HEK293T (cell line): ENCODE results near the gene PPP2R5C.
"Not testable (repeated sequence)": the region's sequence is repeated elsewhere in the genome, so short reads cannot be mapped to it uniquely, and the experiment has no call there.

Source experiments
- CTCF ChIA-PET: fragments of 350-600 bp; formaldehyde crosslinking; extraction: SDS; loops from one replicate; lab custom pipeline; 2021; ENCODE audit warnings: antibody characterized with exemption, inconsistent platforms; lab: Yijun Ruan, JAX
- POLR2A ChIA-PET: fragments of 350-600 bp; formaldehyde crosslinking; extraction: SDS; loops from one replicate; lab custom pipeline; 2020; ENCODE audit warnings: antibody characterized with exemption, inconsistent platforms; lab: Yijun Ruan, JAX
- DNase-seq: peaks from one replicate; pipeline ENCODE4 v3.0.0; 2012; ENCODE audit warnings: mixed read lengths; ENCODE audit errors: extremely low spot score
- ARNT ChIP-seq: fragments of 450-650 bp; IDR thresholded peaks from 2 replicates; pipeline ENCODE4 v1.6.1; 2017; ENCODE audit warnings: mild to moderate bottlenecking
- BHLHE40 ChIP-seq: fragments of 450-650 bp; IDR thresholded peaks from 2 replicates; pipeline ENCODE4 v1.6.1; 2016; ENCODE audit warnings: mild to moderate bottlenecking, moderate library complexity, borderline replicate concordance
- CTBP1 ChIP-seq: fragments of 450-650 bp; IDR thresholded peaks from 2 replicates; pipeline ENCODE4 v1.6.1; 2016; ENCODE audit warnings: borderline replicate concordance
- ELF4 ChIP-seq: fragments of 450-650 bp; IDR thresholded peaks from 2 replicates; pipeline ENCODE4 v1.6.1; 2017; ENCODE audit warnings: antibody characterized with exemption
- FOXA1 ChIP-seq: fragments of 450-650 bp; IDR thresholded peaks from 2 replicates; pipeline ENCODE4 v1.6.1; 2016; ENCODE audit warnings: mild to moderate bottlenecking
- FOXK2 ChIP-seq: fragments of 450-650 bp; IDR thresholded peaks from 2 replicates; pipeline ENCODE4 v1.6.1; 2016; ENCODE audit warnings: mild to moderate bottlenecking
- FOXM1 ChIP-seq: fragments of 450-650 bp; IDR thresholded peaks from 2 replicates; pipeline ENCODE4 v1.6.1; 2017; ENCODE audit warnings: mild to moderate bottlenecking, borderline replicate concordance
- HDGF ChIP-seq: fragments of 450-650 bp; IDR thresholded peaks from 2 replicates; pipeline ENCODE4 v1.6.1; 2017; ENCODE audit warnings: antibody characterized with exemption, borderline replicate concordance
- L3MBTL2 ChIP-seq: fragments of 450-650 bp; conservative IDR thresholded peaks from 2 replicates; pipeline ENCODE4 v1.6.1; 2016; ENCODE audit warnings: mild to moderate bottlenecking
- LEF1 ChIP-seq: fragments of 450-650 bp; IDR thresholded peaks from 2 replicates; pipeline ENCODE4 v1.6.1; 2017; ENCODE audit warnings: mild to moderate bottlenecking, borderline replicate concordance
- NFRKB ChIP-seq: fragments of 450-650 bp; IDR thresholded peaks from 2 replicates; pipeline ENCODE4 v1.6.1; 2016; ENCODE audit warnings: mild to moderate bottlenecking, moderate library complexity
- SP1 ChIP-seq: fragments of 450-650 bp; IDR thresholded peaks from 2 replicates; pipeline ENCODE4 v1.6.1; 2017
- SUZ12 ChIP-seq: fragments of 450-650 bp; IDR thresholded peaks from 2 replicates; pipeline ENCODE4 v1.6.1; 2016; ENCODE audit warnings: mild to moderate bottlenecking
- TARDBP ChIP-seq: fragments of 450-650 bp; IDR thresholded peaks from 2 replicates; pipeline ENCODE4 v1.6.1; 2016
- ZNF384 ChIP-seq: fragments of 450-650 bp; IDR thresholded peaks from 2 replicates; pipeline ENCODE4 v1.6.1; 2016
- TF ChIP-seq, protein P1 (sequence below): fragments of 450-650 bp; IDR thresholded peaks from 2 replicates; pipeline ENCODE4 v1.6.1; 2016

PPP2R5C gene

DNA sequence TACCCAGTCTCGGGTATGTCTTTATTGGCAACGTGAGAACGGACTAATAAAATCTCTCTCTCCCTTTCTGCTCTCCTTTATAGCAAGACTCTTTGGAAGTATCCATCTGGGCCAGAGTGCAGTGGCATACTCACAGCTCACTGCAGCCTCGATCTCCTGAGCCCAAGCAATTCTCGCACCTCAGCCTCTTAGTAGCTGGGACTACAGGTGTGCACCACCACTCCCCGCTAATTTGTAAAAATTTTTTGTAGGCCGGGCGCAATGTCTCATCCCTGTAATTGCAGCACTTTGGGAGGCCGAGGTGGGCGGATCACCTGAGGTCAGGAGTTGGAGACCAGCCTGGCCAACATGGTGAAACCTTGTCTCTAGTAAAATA lies 33.2 kb upstream of the PPP2R5C start:
- CTCF ChIA-PET, result no interaction called here
- POLR2A ChIA-PET, result no interaction called here

DNA sequence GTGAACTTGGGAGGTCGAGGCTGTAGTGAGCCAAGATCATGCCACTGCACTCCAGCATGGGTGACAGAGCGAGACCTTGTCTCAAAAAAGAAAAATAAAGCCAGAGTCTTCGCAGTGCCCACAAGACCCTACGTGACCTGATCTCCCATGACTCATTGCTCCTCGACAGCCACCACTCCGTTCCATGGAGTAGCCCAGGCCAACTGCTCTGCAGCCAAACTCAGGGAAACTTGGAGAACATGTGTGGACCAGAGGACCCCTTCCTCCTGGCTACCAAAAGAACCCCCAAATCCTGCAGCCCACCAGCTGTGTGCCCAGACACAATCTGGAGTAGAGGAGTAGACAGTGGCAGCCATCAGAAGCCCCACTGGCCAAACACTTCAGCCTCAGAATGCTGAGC lies 32.1 kb upstream of the PPP2R5C start:
- TF ChIP-seq ZNF384 (no peak), FOXA1 (no peak), CTBP1 (no peak), HDGF (no peak), SUZ12 (no peak), SP1 (no peak), LEF1 (no peak), NFRKB (no peak), FOXK2 (no peak), L3MBTL2 (no peak), BHLHE40 (no peak), ELF4 (no peak)
- TF ChIP-seq, protein P1, sequence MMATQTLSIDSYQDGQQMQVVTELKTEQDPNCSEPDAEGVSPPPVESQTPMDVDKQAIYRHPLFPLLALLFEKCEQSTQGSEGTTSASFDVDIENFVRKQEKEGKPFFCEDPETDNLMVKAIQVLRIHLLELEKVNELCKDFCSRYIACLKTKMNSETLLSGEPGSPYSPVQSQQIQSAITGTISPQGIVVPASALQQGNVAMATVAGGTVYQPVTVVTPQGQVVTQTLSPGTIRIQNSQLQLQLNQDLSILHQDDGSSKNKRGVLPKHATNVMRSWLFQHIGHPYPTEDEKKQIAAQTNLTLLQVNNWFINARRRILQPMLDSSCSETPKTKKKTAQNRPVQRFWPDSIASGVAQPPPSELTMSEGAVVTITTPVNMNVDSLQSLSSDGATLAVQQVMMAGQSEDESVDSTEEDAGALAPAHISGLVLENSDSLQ, result no peak
- DNase-seq, result no peak
- POLR2A ChIA-PET, result no interaction called here
- CTCF ChIA-PET, result interaction anchor here (0.6 kb wide), 1 partner anchor 317 kb away, joined by 4 read pairs; no protein-coding TSS in a partner anchor

More for the DNA sequence above, 33.2 kb upstream of the PPP2R5C start:
- TF ChIP-seq FOXA1, result no peak
- no peak for TF ChIP-seq LEF1
- TF ChIP-seq TARDBP, result no peak
- no peak for TF ChIP-seq CTBP1
- no peak for TF ChIP-seq FOXK2
- TF ChIP-seq HDGF, result no peak
- TF ChIP-seq, protein P1, result no peak
- TF ChIP-seq NFRKB, result no peak
- TF ChIP-seq ARNT, result no peak
- TF ChIP-seq ZNF384, result no peak
- no peak for TF ChIP-seq L3MBTL2
- TF ChIP-seq FOXM1, result no peak
- TF ChIP-seq SP1, result no peak
- no peak for TF ChIP-seq ELF4
- TF ChIP-seq BHLHE40, result no peak
- no peak for TF ChIP-seq SUZ12
- DNase-seq, result no peak

DNA sequence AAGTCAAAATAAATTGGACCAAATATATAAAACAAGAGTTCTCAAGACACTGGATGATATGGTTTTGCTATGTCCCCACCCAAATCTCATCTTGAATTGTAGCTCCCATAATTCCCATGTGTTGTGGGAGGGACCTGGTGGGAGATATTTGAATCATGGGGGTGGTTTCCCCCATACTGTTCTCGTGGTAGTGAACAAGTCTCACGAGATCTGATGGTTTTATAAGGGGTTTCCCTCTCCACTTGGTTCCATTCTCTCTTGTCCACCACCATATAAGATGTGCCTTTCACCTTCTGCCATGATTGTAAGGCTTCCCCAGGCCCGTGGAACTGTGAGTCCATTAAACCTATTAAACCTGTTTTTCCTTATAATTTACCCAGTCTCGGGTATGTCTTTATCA lies 31.4 kb upstream of the PPP2R5C start:
- DNase-seq, POLR2A ChIA-PET: not testable (repeated sequence)

DNA sequence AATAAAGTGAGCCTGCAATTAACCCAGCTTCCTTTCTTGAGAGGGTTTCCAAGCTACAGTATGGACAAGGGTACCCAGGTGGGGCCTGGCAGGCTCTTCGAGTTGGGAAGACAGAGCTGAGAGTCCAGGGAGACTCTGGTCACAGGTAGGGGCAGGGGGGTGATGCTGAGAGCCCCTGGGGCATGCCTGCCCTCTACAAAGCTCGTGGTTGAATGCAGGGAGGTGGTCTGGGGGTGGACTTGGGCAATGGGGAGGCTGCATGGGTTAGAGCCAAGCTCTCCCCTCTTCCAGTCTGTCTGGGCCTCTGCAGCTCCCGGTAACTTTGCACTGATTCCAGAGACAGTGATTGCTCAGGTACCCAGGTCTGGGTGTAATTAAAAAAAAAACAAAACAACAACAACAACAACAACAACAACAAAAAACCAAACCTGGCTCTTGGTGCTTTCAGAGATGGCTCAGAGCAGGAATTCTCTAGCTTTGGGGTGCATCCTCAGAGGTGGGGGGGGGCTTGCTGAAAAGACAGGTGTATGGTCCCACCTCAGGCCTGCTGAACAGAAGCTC lies 30.8 kb upstream of the PPP2R5C start:
- no peak for TF ChIP-seq FOXA1
- TF ChIP-seq ARNT, result no peak
- TF ChIP-seq BHLHE40, result no peak
- no peak for TF ChIP-seq FOXK2
- no peak for TF ChIP-seq TARDBP
- no peak for TF ChIP-seq NFRKB
- TF ChIP-seq SUZ12, result no peak
- TF ChIP-seq LEF1, result no peak
- no peak for TF ChIP-seq FOXM1
- no peak for TF ChIP-seq HDGF
- TF ChIP-seq, protein P1, result no peak
- no peak for TF ChIP-seq L3MBTL2
- TF ChIP-seq ELF4, result no peak
- TF ChIP-seq SP1, result no peak
- no peak for TF ChIP-seq ZNF384
- TF ChIP-seq CTBP1, result no peak
- no peak for DNase-seq
- CTCF ChIA-PET, result interaction anchor here (0.6 kb wide), 1 partner anchor 824 kb away, joined by 3 read pairs; no protein-coding TSS in a partner anchor
- POLR2A ChIA-PET, result no interaction called here

More for the DNA sequence above, 31.4 kb upstream of the PPP2R5C start:
- CTCF ChIA-PET, result not testable (repeated sequence)

DNA sequence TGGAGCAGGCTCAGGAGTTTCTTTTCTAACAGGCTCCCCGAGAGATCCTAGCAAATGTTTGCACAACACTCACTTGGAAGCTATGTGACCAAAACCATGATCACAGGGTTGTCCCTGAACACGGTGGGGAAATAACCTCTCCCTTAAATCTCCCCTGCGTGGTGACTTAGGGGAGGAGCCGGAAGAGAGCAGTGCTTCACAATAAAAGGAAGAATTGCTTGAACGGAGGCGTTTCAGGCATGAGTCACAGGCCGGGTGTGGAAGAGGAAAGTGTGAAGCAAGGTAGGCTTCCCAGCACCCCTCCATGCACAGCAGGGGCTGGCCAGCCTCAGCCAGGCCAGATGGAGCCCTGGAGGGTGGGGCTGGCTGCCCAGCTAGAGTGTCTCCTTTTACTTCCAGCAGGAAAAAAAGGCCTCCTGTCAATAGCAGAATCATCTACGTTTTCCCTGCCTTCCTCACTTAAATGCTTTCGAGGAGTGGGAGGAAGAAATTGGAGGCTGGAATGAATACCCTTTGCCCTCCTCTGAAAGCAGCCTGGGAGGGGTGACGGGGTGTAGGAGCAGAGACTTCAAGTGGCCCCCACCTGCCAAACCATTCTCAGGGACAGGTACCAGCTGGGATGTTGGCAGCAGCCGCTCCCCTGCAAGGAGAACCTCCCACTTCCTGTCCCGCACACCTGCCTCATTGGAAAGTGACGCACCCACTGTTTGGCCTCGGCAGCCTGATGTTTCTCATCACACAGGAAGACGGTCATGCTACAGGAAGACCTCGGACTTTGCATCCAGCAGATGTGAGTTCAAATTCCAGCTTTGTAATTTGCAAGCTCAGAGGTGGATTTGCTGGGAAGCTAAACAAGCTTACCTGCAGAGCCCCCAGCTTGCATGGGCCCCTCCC lies 30.1 kb upstream of the PPP2R5C start:
- POLR2A ChIA-PET, result no interaction called here
- CTCF ChIA-PET, result interaction anchor here (0.6 kb wide), 1 partner anchor 824 kb away, joined by 3 read pairs; no protein-coding TSS in a partner anchor
- no peak for DNase-seq
- TF ChIP-seq ELF4 (no peak), FOXM1 (no peak), FOXA1 (no peak), FOXK2 (no peak), TARDBP (no peak), ARNT (no peak), HDGF (no peak), NFRKB (no peak), SP1 (no peak), LEF1 (no peak), ZNF384 (no peak), L3MBTL2 (no peak), SUZ12 (no peak), CTBP1 (no peak), BHLHE40 (no peak)
- TF ChIP-seq, protein P1, result no peak
